ENCODE measurements around the gene CAMK2B.

DNA sequence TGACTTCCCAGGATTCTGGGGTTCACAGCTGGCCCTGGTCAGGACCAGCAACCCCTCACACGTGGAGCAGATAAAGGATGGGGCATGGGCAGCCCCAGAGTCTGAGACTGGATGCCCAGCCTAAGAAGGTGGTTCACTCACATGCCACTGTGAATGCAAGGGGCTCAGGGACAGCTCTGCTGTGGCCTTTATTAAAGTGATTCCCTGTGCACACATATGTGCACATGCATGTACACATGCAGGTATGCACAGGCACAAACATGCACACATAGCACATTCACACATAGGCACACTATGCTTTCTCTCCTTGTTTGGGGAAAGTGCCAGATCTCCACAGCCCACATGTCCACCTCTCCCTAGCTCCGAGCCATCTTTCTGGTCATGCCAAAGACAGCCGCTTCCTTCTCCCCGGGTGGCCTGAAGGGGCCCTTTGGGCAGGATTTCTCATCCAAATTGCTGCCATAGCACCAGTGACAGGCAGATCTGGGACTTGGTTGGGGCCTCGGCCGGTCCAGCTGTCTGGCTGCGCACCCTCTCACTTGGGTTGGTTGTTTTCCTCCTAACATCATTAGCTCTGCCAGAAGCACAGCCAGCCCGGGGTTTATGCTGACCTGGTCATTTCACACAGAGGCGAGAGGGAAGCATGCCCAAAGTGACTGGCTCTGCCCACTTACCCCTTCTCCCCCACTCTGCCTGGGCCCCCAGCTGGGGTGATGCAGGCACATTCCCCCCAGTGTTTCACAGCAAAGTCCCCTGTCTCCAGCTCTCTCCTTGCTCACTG lies 137.6 kb downstream of the CAMK2B start:
- TF ChIP-seq GATA2 (IDR thresholded peaks at IDR 0.05; ENCODE audit: low read depth, low read length) (no peak), GATA3 (IDR thresholded peaks at IDR 0.05; ENCODE audit: low read depth, low read length) (no peak)
